Liver (tissue), 3 donors: ENCODE measurements around the gene MTCH1.

Experiments used
- ATF3 ChIP-seq: IDR thresholded peaks from 2 replicates; pipeline ENCODE4 v1.6.1; 2016; ENCODE audit warnings: antibody characterized with exemption
- CTCF ChIP-seq: fragments of 150-350 bp; IDR thresholded peaks from 2 replicates; pipeline ENCODE4 v1.5.1; 2017; ENCODE audit warnings: improper control_type of control experiment, low read depth, low read length; ENCODE audit not compliant: missing input control
- EGR1 ChIP-seq, 2 donors: IDR thresholded peaks; 2 replicates each; pipeline ENCODE4 v1.6.1; 2016 to 2018; ENCODE audit warnings: antibody characterized with exemption in 2 of 2, low read depth in 2 of 2
- GABPA ChIP-seq, 2 donors: IDR thresholded peaks in 1 of 2; conservative IDR thresholded peaks in 1 of 2; 2 replicates each; pipeline ENCODE4 v1.6.1; 2016; ENCODE audit warnings: antibody characterized with exemption in 2 of 2, mild to moderate bottlenecking in 1 of 2, moderate library complexity in 1 of 2
- HNF4A ChIP-seq, 2 donors: conservative IDR thresholded peaks; 2 replicates each; pipeline ENCODE4 v1.6.1; 2016; ENCODE audit warnings: antibody characterized with exemption in 2 of 2, mild to moderate bottlenecking in 2 of 2
- HNF4G ChIP-seq: IDR thresholded peaks from 2 replicates; pipeline ENCODE4 v1.6.1; 2016; ENCODE audit warnings: antibody characterized with exemption
- JUND ChIP-seq, 2 donors: IDR thresholded peaks; 2 replicates each; pipeline ENCODE4 v1.6.1; 2016; ENCODE audit warnings: antibody characterized with exemption in 2 of 2
- RAD21 ChIP-seq, 2 donors: IDR thresholded peaks; 2 replicates each; pipeline ENCODE4 v1.6.1; 2016; ENCODE audit warnings: antibody characterized with exemption in 2 of 2, mild to moderate bottlenecking in 2 of 2
- RXRA ChIP-seq, 2 donors: IDR thresholded peaks; 2 replicates each; pipeline ENCODE4 v1.6.1; 2017 to 2018; ENCODE audit warnings: antibody characterized with exemption in 2 of 2, mild to moderate bottlenecking in 1 of 2
- SP1 ChIP-seq: IDR thresholded peaks from 2 replicates; pipeline ENCODE4 v1.6.1; 2018; ENCODE audit warnings: antibody characterized with exemption, mild to moderate bottlenecking
- TAF1 ChIP-seq: conservative IDR thresholded peaks from 2 replicates; pipeline ENCODE4 v1.6.1; 2016; ENCODE audit warnings: antibody characterized with exemption, mild to moderate bottlenecking
- YY1 ChIP-seq: IDR thresholded peaks from 2 replicates; pipeline ENCODE4 v1.6.1; 2016; ENCODE audit warnings: antibody characterized with exemption, mild to moderate bottlenecking
- TF ChIP-seq, protein P1 (sequence below): IDR thresholded peaks from 2 replicates; pipeline ENCODE4 v1.6.1; 2016; ENCODE audit warnings: antibody characterized with exemption, mild to moderate bottlenecking
- TF ChIP-seq, protein P2 (sequence below): IDR thresholded peaks from 2 replicates; pipeline ENCODE4 v1.6.1; 2016; ENCODE audit warnings: antibody characterized with exemption
- donor health status: healthy.
- donor health status: healthy.

- no peak for TF ChIP-seq CTCF
- no peak for TF ChIP-seq JUND (IDR thresholded peaks at IDR 0.05)
- TF ChIP-seq YY1: no peak
- TF ChIP-seq RAD21 (IDR thresholded peaks at IDR 0.05): no peak
- TF ChIP-seq, protein P1, sequence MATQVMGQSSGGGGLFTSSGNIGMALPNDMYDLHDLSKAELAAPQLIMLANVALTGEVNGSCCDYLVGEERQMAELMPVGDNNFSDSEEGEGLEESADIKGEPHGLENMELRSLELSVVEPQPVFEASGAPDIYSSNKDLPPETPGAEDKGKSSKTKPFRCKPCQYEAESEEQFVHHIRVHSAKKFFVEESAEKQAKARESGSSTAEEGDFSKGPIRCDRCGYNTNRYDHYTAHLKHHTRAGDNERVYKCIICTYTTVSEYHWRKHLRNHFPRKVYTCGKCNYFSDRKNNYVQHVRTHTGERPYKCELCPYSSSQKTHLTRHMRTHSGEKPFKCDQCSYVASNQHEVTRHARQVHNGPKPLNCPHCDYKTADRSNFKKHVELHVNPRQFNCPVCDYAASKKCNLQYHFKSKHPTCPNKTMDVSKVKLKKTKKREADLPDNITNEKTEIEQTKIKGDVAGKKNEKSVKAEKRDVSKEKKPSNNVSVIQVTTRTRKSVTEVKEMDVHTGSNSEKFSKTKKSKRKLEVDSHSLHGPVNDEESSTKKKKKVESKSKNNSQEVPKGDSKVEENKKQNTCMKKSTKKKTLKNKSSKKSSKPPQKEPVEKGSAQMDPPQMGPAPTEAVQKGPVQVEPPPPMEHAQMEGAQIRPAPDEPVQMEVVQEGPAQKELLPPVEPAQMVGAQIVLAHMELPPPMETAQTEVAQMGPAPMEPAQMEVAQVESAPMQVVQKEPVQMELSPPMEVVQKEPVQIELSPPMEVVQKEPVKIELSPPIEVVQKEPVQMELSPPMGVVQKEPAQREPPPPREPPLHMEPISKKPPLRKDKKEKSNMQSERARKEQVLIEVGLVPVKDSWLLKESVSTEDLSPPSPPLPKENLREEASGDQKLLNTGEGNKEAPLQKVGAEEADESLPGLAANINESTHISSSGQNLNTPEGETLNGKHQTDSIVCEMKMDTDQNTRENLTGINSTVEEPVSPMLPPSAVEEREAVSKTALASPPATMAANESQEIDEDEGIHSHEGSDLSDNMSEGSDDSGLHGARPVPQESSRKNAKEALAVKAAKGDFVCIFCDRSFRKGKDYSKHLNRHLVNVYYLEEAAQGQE: no peak
- no peak for TF ChIP-seq SP1
- no peak for TF ChIP-seq RXRA (IDR thresholded peaks at IDR 0.05)
- no peak for TF ChIP-seq HNF4A (conservative IDR thresholded peaks at IDR 0.05)
- TF ChIP-seq ATF3: no peak
- no peak for TF ChIP-seq TAF1
- TF ChIP-seq, protein P2, sequence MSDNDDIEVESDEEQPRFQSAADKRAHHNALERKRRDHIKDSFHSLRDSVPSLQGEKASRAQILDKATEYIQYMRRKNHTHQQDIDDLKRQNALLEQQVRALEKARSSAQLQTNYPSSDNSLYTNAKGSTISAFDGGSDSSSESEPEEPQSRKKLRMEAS: no peak
- TF ChIP-seq GABPA (IDR thresholded peaks at IDR 0.05 in 1 of 2, conservative IDR thresholded peaks at IDR 0.05 in 1 of 2): no peak
- TF ChIP-seq HNF4G: no peak
- TF ChIP-seq EGR1 (IDR thresholded peaks at IDR 0.05; ENCODE audit: low read depth in 2 of 2): no peak
Measured at GRCh38 chr6:36920546-36920945, 65.5 kb downstream of the MTCH1 start.
